ENCODE data around the gene LYZL6. TPM values are rescaled to one million over a fixed set of nuclear protein-coding genes. Genes with fewer than 3 reads are reported as not detected.

LYZL6 gene
- total and polyA plus RNA-seq, 2 of the 8 experiments (the other 6 are each of a cell fraction or from before 2014, with no cell fraction given) = not detected

DNA sequence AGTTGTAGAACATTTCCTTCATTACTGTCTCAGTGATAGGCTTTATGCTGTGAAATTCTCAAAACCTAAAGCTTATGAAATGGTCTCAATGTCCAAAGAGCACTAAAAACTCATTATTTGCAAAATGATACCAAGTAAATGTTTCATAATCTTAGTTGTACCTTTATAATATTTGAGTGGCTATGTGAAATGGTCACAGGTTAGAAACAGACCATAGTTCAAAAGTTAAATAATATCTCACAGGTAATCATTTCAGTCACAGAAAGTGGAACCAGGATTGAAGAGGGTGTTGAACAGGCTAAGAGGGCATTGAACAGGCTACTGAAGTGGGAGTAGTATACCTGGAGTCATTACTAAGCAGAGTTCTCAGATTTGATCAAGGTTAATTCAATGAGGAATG is 15.8 kb downstream of the LYZL6 start:
- H2AFZ ChIP-seq (ENCODE audit: low read length) = no peak overlapping the region
- TF ChIP-seq EGR1 (IDR thresholded peaks at IDR 0.05; ENCODE audit: borderline replicate concordance, low read depth, low read length) (no peak), SIRT6 (IDR thresholded peaks at IDR 0.05; ENCODE audit: low read length) (no peak), CBX8 (IDR thresholded peaks at IDR 0.05; ENCODE audit: borderline replicate concordance, low read depth, low read length) (no peak)
- H3K4me3 ChIP-seq (ENCODE audit: extremely low read depth in 1 of 4, insufficient read depth in 2 of 4, low read depth in 3 of 4, low read length in 4 of 4) = no peak overlapping the region
- no peak overlapping the region for H2BK20ac ChIP-seq (ENCODE audit: low read length)
- no peaks in the 10 kb centered on the region; the same call in none of the 2 replicates for H3K23me2 ChIP-seq (ENCODE audit: low read depth, low read length)
- H2BK15ac ChIP-seq (ENCODE audit: low read length) = no peak overlapping the region
- no peak overlapping the region for H4K91ac ChIP-seq (replicated peaks; ENCODE audit: insufficient read length, low read length)
- no peak overlapping the region for H3K23ac ChIP-seq (ENCODE audit: insufficient read length)
- no peak overlapping the region for H3K56ac ChIP-seq (replicated peaks; ENCODE audit: insufficient read length, low read depth, low read length)
- no peak overlapping the region for H4K8ac ChIP-seq (ENCODE audit: extremely low read depth, insufficient read depth, low read length)
- H2AK5ac ChIP-seq (ENCODE audit: low read depth, low read length) = no peak overlapping the region
- no peak overlapping the region for H2BK12ac ChIP-seq (ENCODE audit: low read depth, low read length)
- no peak overlapping the region for H3K4me2 ChIP-seq (ENCODE audit: insufficient read depth in 1 of 2, low read depth in 2 of 2, low read length in 2 of 2)
- ChIA-PET POLR2A (ENCODE audit: partially characterized antibody) (no interaction called here), CTCF (ENCODE audit: partially characterized antibody) (no interaction called here)
- H3K79me1 ChIP-seq (ENCODE audit: low read depth, low read length) = no peaks in the 10 kb centered on the region
- no peaks in the 10 kb centered on the region for H4K20me1 ChIP-seq (replicated peaks in 1 of 2; ENCODE audit: control insufficient read depth in 1 of 2, insufficient read depth in 2 of 2, low read length in 2 of 2)
- H3K27me3 ChIP-seq (replicated peaks in 1 of 4; ENCODE audit: control insufficient read depth in 3 of 4, extremely low read depth in 1 of 4, insufficient read depth in 3 of 4, low read length in 3 of 4) = no peaks in the 10 kb centered on the region; a peak in 2 of 7 replicates
- H2BK5ac ChIP-seq (ENCODE audit: low read depth, low read length) = no peak overlapping the region
- no peak overlapping the region for H3K9ac ChIP-seq (replicated peaks in 1 of 4; ENCODE audit: extremely low read depth in 1 of 4, low read depth in 3 of 4, low read length in 3 of 4)
- H3K18ac ChIP-seq (ENCODE audit: extremely low read depth, low read length) = no peak overlapping the region
- no peaks in the 10 kb centered on the region for H3K79me2 ChIP-seq (ENCODE audit: control insufficient read depth in 1 of 2, insufficient read depth in 2 of 2, low read length in 2 of 2)
- no peak for FAIRE-seq
- DNase-seq (ENCODE audit: low read depth in 1 of 2, low spot score in 2 of 2) = no peak
- no peak overlapping the region for H2BK120ac ChIP-seq (replicated peaks; ENCODE audit: low read depth, low read length)
- no peak overlapping the region for H3K4ac ChIP-seq (replicated peaks; ENCODE audit: insufficient read length, low read depth, low read length)
- no peak overlapping the region for H4K5ac ChIP-seq (ENCODE audit: insufficient read length, low read depth, low read length)
- H3K27ac ChIP-seq (ENCODE audit: low read depth, low read length) = no peak overlapping the region
- H3K36me3 ChIP-seq (ENCODE audit: control insufficient read depth in 2 of 4, insufficient read depth in 4 of 4, low read length in 3 of 4) = peaks cover 0 to under 1% (median 0%) of the 10 kb centered on the region in 4 experiments; a peak in 2 of 8 replicates
- peaks cover 0 to 6% (median 3%) of the 10 kb centered on the region in 4 experiments; a peak in 5 of 7 replicates for H3K4me1 ChIP-seq (replicated peaks in 1 of 4; ENCODE audit: control insufficient read depth in 3 of 4, insufficient read depth in 4 of 4, low read length in 3 of 4)
- no peak overlapping the region for H3K14ac ChIP-seq (ENCODE audit: insufficient read length)
- H3K9me3 ChIP-seq (ENCODE audit: insufficient read depth in 2 of 2, low read depth in 1 of 2, low read length in 1 of 2) = no peaks in the 10 kb centered on the region
